ENCODE results near the gene VDR.

VDR gene

DNA sequence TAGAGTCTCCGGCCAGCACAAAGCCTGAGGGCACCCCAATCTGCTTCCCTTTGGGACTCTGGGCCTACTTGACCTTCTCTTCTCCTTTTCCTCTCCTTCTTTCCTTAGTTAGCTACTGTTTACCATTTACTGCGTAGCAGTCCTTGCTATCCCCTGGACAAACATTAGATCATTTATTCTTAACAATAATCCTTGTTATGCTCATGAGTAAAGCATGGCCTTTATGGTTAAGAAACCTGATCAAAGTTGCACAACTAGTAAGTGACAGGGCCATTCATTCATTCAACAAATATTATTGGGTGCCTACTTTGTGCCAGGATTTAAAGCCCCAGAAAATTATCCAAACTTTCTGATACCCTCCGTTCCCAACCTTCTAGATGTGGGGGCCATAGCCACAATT, 81.9 kb downstream of the VDR start:
- Histone ChIP-seq H3F3A (ENCODE audit: low read depth) (peaks cover 5% of the 10 kb centered on the region; the same call in 1 of the 2 replicates), H3K79me2 (ENCODE audit: insufficient read depth, low read length) (peaks cover 29% of the 10 kb centered on the region), H3K4me2 (ENCODE audit: low read depth, low read length, poor library complexity, severe bottlenecking) (no peak overlapping the region), H3K36me3 (ENCODE audit: insufficient read depth, low read length) (no peaks in the 10 kb centered on the region), H3K4me1 (ENCODE audit: insufficient read depth, low read length, poor library complexity, severe bottlenecking) (peaks cover 34% of the 10 kb centered on the region), H3K27me3 (ENCODE audit: insufficient read depth, low read length, poor library complexity, severe bottlenecking) (no peaks in the 10 kb centered on the region), H2AFZ (ENCODE audit: low read length) (no peak overlapping the region), H4K20me1 (ENCODE audit: insufficient read depth, low read length, poor library complexity, severe bottlenecking) (peaks cover 12% of the 10 kb centered on the region), H3K9ac (ENCODE audit: low read depth, low read length, poor library complexity, severe bottlenecking) (no peak overlapping the region), H3K9me3 (ENCODE audit: insufficient read depth, low read depth, low read length) (no peaks in the 10 kb centered on the region), H3K4me3 (ENCODE audit: low read length, poor library complexity, severe bottlenecking) (no peak overlapping the region), H3K9me2 (replicated peaks; ENCODE audit: low read depth, low read length) (no peaks in the 10 kb centered on the region)
- no peak for TF ChIP-seq EZH2phosphoT487 (IDR thresholded peaks at IDR 0.05; ENCODE audit: borderline replicate concordance)
- TF ChIP-seq, protein P1, sequence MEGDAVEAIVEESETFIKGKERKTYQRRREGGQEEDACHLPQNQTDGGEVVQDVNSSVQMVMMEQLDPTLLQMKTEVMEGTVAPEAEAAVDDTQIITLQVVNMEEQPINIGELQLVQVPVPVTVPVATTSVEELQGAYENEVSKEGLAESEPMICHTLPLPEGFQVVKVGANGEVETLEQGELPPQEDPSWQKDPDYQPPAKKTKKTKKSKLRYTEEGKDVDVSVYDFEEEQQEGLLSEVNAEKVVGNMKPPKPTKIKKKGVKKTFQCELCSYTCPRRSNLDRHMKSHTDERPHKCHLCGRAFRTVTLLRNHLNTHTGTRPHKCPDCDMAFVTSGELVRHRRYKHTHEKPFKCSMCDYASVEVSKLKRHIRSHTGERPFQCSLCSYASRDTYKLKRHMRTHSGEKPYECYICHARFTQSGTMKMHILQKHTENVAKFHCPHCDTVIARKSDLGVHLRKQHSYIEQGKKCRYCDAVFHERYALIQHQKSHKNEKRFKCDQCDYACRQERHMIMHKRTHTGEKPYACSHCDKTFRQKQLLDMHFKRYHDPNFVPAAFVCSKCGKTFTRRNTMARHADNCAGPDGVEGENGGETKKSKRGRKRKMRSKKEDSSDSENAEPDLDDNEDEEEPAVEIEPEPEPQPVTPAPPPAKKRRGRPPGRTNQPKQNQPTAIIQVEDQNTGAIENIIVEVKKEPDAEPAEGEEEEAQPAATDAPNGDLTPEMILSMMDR (conservative IDR thresholded peaks at IDR 0.05; ENCODE audit: low read length): no peak

- TF ChIP-seq, protein P1 (conservative IDR thresholded peaks at IDR 0.05; ENCODE audit: low read length): no peak
- TF ChIP-seq EZH2phosphoT487 (IDR thresholded peaks at IDR 0.05; ENCODE audit: borderline replicate concordance): no peak
- no peak overlapping the region for H2AFZ ChIP-seq (ENCODE audit: low read length)
- H3F3A ChIP-seq (ENCODE audit: low read depth): peaks cover 5% of the 10 kb centered on the region; the same call in 1 of the 2 replicates
Measured at GRCh38 chr12:47822401-47822800, 82.4 kb downstream of the VDR start.

GRCh38 chr12:47821346-47821706, 83.5 kb downstream of the VDR start:
- no peak overlapping the region for H3K4me3 ChIP-seq (ENCODE audit: low read length, poor library complexity, severe bottlenecking)
- peaks cover 49% of the 10 kb centered on the region for H3K4me1 ChIP-seq (ENCODE audit: insufficient read depth, low read length, poor library complexity, severe bottlenecking)
- H3K9me3 ChIP-seq (ENCODE audit: insufficient read depth, low read depth, low read length): no peaks in the 10 kb centered on the region
- H3F3A ChIP-seq (ENCODE audit: low read depth): peaks cover 5% of the 10 kb centered on the region; the same call in 1 of the 2 replicates
- peaks cover 44% of the 10 kb centered on the region for H3K79me2 ChIP-seq (ENCODE audit: insufficient read depth, low read length)
- no peaks in the 10 kb centered on the region for H3K9me2 ChIP-seq (replicated peaks; ENCODE audit: low read depth, low read length)
- H4K20me1 ChIP-seq (ENCODE audit: insufficient read depth, low read length, poor library complexity, severe bottlenecking): peaks cover 25% of the 10 kb centered on the region
- no peaks in the 10 kb centered on the region for H3K27me3 ChIP-seq (ENCODE audit: insufficient read depth, low read length, poor library complexity, severe bottlenecking)
- no peak overlapping the region for H2AFZ ChIP-seq (ENCODE audit: low read length)
- no peaks in the 10 kb centered on the region for H3K36me3 ChIP-seq (ENCODE audit: insufficient read depth, low read length)
- TF ChIP-seq, protein P1 (conservative IDR thresholded peaks at IDR 0.05; ENCODE audit: low read length): no peak
- TF ChIP-seq EZH2phosphoT487 (IDR thresholded peaks at IDR 0.05; ENCODE audit: borderline replicate concordance): no peak
- no peak overlapping the region for H3K9ac ChIP-seq (ENCODE audit: low read depth, low read length, poor library complexity, severe bottlenecking)
- H3K4me2 ChIP-seq (ENCODE audit: low read depth, low read length, poor library complexity, severe bottlenecking): no peak overlapping the region

More at GRCh38 chr12:47822401-47822800, 82.4 kb downstream of the VDR start:
- Histone ChIP-seq H3K9me3 (ENCODE audit: insufficient read depth, low read depth, low read length) (no peaks in the 10 kb centered on the region), H3K9ac (ENCODE audit: low read depth, low read length, poor library complexity, severe bottlenecking) (no peak overlapping the region), H3K36me3 (ENCODE audit: insufficient read depth, low read length) (no peaks in the 10 kb centered on the region), H4K20me1 (ENCODE audit: insufficient read depth, low read length, poor library complexity, severe bottlenecking) (peaks cover 17% of the 10 kb centered on the region), H3K9me2 (replicated peaks; ENCODE audit: low read depth, low read length) (no peaks in the 10 kb centered on the region), H3K4me2 (ENCODE audit: low read depth, low read length, poor library complexity, severe bottlenecking) (no peak overlapping the region), H3K4me3 (ENCODE audit: low read length, poor library complexity, severe bottlenecking) (no peak overlapping the region), H3K79me2 (ENCODE audit: insufficient read depth, low read length) (peaks cover 33% of the 10 kb centered on the region), H3K4me1 (ENCODE audit: insufficient read depth, low read length, poor library complexity, severe bottlenecking) (peaks cover 38% of the 10 kb centered on the region), H3K27me3 (ENCODE audit: insufficient read depth, low read length, poor library complexity, severe bottlenecking) (no peaks in the 10 kb centered on the region)

Measured in Loucy (cell line).